Measurements from ENCODE around the gene ODF4. TPM values are rescaled to one million over a fixed set of nuclear protein-coding genes. Genes with fewer than 3 reads are reported as not detected.

The ODF4 gene
- polyA plus RNA-seq, 1 of the 3 experiments (the other 2 are of a cell fraction) = not detected

DNA sequence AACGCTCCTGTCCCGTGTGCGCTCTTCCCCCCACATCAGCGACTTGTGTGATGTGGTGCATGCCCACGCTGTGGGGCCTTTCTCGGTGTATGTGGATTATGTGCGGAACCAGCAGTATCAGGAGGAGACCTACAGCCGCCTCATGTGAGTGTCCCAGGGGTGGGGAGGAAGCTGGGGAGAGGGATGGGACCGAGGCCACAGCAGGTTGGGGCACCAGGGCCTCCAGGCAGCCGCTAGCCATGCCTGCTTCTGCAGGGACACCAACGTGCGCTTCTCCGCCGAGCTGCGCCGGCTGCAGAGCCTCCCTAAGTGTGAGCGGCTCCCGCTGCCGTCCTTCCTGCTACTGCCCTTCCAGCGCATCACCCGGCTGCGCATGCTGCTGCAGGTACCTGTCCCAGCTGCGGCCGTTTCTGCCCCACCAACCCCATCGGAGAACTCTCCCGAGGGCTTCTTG is 23.8 kb upstream of the ODF4 start:
- Histone ChIP-seq H3K9me2 (no peaks in the 10 kb centered on the region), H3K79me2 (ENCODE audit: insufficient read depth) (no peaks in the 10 kb centered on the region), H3K9ac (no peak overlapping the region), H3K27ac (ENCODE audit: low read depth in 2 of 2, low read length in 1 of 2) (no peak overlapping the region), H3K9me3 (no peaks in the 10 kb centered on the region), H3F3A (replicated peaks; ENCODE audit: insufficient read depth) (no peaks in the 10 kb centered on the region), H4K20me1 (ENCODE audit: insufficient read depth) (no peaks in the 10 kb centered on the region), H3K4me2 (peak overlapping the region; percentile 33; the same call in 1 of the 2 replicates), H2AFZ (ENCODE audit: low read depth) (no peak overlapping the region), H3K36me3 (replicated peaks in 1 of 2; ENCODE audit: control insufficient read depth in 1 of 2, insufficient read depth in 2 of 2, low read length in 1 of 2) (no peaks in the 10 kb centered on the region), H3K4me3 (ENCODE audit: low read depth in 2 of 2, low read length in 1 of 2) (peak overlapping the region in 1 of 2 experiments; percentile 24; a peak in 1 of 4 replicates), H3K4me1 (ENCODE audit: control insufficient read depth in 1 of 2, insufficient read depth in 2 of 2, low read depth in 1 of 2, low read length in 1 of 2) (peaks cover 0 to 4% of the 10 kb centered on the region in 2 experiments; a peak in 1 of 4 replicates), H3K27me3 (ENCODE audit: insufficient read depth) (peaks cover 30% of the 10 kb centered on the region)
- ChIA-PET POLR2A (interaction anchor here (1.7 kb wide), 1 partner anchor 20 kb away, joined by 5 read pairs; the partner anchor contains the start of gene SLC25A35), CTCF (interaction anchor here (0.9 to 1.2 kb wide), 3 partner anchors 15 to 50 kb away, joined by 3 read pairs; no protein-coding TSS in a partner anchor)
- peak; percentile 66 for DNase-seq
- TF ChIP-seq, protein P1, sequence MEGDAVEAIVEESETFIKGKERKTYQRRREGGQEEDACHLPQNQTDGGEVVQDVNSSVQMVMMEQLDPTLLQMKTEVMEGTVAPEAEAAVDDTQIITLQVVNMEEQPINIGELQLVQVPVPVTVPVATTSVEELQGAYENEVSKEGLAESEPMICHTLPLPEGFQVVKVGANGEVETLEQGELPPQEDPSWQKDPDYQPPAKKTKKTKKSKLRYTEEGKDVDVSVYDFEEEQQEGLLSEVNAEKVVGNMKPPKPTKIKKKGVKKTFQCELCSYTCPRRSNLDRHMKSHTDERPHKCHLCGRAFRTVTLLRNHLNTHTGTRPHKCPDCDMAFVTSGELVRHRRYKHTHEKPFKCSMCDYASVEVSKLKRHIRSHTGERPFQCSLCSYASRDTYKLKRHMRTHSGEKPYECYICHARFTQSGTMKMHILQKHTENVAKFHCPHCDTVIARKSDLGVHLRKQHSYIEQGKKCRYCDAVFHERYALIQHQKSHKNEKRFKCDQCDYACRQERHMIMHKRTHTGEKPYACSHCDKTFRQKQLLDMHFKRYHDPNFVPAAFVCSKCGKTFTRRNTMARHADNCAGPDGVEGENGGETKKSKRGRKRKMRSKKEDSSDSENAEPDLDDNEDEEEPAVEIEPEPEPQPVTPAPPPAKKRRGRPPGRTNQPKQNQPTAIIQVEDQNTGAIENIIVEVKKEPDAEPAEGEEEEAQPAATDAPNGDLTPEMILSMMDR (IDR thresholded peaks at IDR 0.05) = no peak
- no peak for TF ChIP-seq RXRA (IDR thresholded peaks at IDR 0.05; ENCODE audit: borderline replicate concordance, low read depth)
- TF ChIP-seq ELF1 (IDR thresholded peaks at IDR 0.05) = no peak
- TF ChIP-seq, protein P2, sequence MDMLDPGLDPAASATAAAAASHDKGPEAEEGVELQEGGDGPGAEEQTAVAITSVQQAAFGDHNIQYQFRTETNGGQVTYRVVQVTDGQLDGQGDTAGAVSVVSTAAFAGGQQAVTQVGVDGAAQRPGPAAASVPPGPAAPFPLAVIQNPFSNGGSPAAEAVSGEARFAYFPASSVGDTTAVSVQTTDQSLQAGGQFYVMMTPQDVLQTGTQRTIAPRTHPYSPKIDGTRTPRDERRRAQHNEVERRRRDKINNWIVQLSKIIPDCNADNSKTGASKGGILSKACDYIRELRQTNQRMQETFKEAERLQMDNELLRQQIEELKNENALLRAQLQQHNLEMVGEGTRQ (IDR thresholded peaks at IDR 0.05; ENCODE audit: borderline replicate concordance, low read depth, low read length) = no peak
- TF ChIP-seq GATA2 (CRISPR knock-in tag; IDR thresholded peaks at IDR 0.05) = no peak
- TF ChIP-seq, protein P3, sequence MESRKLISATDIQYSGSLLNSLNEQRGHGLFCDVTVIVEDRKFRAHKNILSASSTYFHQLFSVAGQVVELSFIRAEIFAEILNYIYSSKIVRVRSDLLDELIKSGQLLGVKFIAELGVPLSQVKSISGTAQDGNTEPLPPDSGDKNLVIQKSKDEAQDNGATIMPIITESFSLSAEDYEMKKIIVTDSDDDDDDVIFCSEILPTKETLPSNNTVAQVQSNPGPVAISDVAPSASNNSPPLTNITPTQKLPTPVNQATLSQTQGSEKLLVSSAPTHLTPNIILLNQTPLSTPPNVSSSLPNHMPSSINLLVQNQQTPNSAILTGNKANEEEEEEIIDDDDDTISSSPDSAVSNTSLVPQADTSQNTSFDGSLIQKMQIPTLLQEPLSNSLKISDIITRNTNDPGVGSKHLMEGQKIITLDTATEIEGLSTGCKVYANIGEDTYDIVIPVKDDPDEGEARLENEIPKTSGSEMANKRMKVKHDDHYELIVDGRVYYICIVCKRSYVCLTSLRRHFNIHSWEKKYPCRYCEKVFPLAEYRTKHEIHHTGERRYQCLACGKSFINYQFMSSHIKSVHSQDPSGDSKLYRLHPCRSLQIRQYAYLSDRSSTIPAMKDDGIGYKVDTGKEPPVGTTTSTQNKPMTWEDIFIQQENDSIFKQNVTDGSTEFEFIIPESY (IDR thresholded peaks at IDR 0.05; ENCODE audit: borderline replicate concordance, low read depth) = no peak
- TF ChIP-seq, protein P4, sequence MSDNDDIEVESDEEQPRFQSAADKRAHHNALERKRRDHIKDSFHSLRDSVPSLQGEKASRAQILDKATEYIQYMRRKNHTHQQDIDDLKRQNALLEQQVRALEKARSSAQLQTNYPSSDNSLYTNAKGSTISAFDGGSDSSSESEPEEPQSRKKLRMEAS (IDR thresholded peaks at IDR 0.05; ENCODE audit: low read depth) = no peak
- no peak for TF ChIP-seq YY1 (IDR thresholded peaks at IDR 0.05; ENCODE audit: low read depth)
- no peak for TF ChIP-seq SIN3A (IDR thresholded peaks at IDR 0.05; ENCODE audit: borderline replicate concordance, low read depth, low read length)
- no peak for TF ChIP-seq TCF12 (IDR thresholded peaks at IDR 0.05)
- no peak for TF ChIP-seq JUND (IDR thresholded peaks at IDR 0.05)
- TF ChIP-seq RAD21 (IDR thresholded peaks at IDR 0.05; ENCODE audit: low read length) = no peak
- TF ChIP-seq RFX5 (IDR thresholded peaks at IDR 0.05; ENCODE audit: low read length) = no peak
- TF ChIP-seq FOXM1 (IDR thresholded peaks at IDR 0.05; ENCODE audit: low read depth) = no peak
- TF ChIP-seq MEF2A (IDR thresholded peaks at IDR 0.05; ENCODE audit: borderline replicate concordance, low read depth) = no peak
- TF ChIP-seq NRF1 (IDR thresholded peaks at IDR 0.05; ENCODE audit: low read depth, low read length) = no peak
- TF ChIP-seq, protein P5, sequence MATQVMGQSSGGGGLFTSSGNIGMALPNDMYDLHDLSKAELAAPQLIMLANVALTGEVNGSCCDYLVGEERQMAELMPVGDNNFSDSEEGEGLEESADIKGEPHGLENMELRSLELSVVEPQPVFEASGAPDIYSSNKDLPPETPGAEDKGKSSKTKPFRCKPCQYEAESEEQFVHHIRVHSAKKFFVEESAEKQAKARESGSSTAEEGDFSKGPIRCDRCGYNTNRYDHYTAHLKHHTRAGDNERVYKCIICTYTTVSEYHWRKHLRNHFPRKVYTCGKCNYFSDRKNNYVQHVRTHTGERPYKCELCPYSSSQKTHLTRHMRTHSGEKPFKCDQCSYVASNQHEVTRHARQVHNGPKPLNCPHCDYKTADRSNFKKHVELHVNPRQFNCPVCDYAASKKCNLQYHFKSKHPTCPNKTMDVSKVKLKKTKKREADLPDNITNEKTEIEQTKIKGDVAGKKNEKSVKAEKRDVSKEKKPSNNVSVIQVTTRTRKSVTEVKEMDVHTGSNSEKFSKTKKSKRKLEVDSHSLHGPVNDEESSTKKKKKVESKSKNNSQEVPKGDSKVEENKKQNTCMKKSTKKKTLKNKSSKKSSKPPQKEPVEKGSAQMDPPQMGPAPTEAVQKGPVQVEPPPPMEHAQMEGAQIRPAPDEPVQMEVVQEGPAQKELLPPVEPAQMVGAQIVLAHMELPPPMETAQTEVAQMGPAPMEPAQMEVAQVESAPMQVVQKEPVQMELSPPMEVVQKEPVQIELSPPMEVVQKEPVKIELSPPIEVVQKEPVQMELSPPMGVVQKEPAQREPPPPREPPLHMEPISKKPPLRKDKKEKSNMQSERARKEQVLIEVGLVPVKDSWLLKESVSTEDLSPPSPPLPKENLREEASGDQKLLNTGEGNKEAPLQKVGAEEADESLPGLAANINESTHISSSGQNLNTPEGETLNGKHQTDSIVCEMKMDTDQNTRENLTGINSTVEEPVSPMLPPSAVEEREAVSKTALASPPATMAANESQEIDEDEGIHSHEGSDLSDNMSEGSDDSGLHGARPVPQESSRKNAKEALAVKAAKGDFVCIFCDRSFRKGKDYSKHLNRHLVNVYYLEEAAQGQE (IDR thresholded peaks at IDR 0.05; ENCODE audit: low read depth, low read length) = no peak
- TF ChIP-seq, protein P6, sequence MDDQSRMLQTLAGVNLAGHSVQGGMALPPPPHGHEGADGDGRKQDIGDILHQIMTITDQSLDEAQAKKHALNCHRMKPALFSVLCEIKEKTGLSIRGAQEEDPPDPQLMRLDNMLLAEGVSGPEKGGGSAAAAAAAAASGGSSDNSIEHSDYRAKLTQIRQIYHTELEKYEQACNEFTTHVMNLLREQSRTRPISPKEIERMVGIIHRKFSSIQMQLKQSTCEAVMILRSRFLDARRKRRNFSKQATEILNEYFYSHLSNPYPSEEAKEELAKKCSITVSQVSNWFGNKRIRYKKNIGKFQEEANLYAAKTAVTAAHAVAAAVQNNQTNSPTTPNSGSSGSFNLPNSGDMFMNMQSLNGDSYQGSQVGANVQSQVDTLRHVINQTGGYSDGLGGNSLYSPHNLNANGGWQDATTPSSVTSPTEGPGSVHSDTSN (IDR thresholded peaks at IDR 0.05) = no peak
- TF ChIP-seq GABPA (IDR thresholded peaks at IDR 0.05; ENCODE audit: low read depth) = no peak
- 40% methylated on average over 11 of the region's 26 CpGs for WGBS (ENCODE audit: low lambda C conversion rate)
